Astrocyte of the cerebellum (primary cell): ENCODE measurements around the gene CCER1.

Source experiments
- DNase-seq: peaks from one replicate; pipeline ENCODE4 v3.0.0-alpha.2; 2011; ENCODE audit warnings: low read depth
- H3K4me3 ChIP-seq: 2 replicates; pipeline ENCODE4 v1.5.1; 2011; ENCODE audit warnings: mild to moderate bottlenecking, low read depth, low read length, moderate library complexity
- in situ Hi-C: cut with HindIII; loops from 2 replicates; pipeline ENCODE4 v1.10.0; 2017; ENCODE audit warnings: low sequenced_read_pairs
- TF ChIP-seq, protein P1 (sequence below): IDR thresholded peaks from 2 replicates; pipeline ENCODE4 v1.5.1; 2012; ENCODE audit warnings: low read length, low read depth, moderate library complexity, mild to moderate bottlenecking; ENCODE audit errors: missing control alignments

Gene CCER1

GRCh38 chr12:90938451-90938850, 16.5 kb downstream of the CCER1 start:
- no peak overlapping the region for H3K4me3 ChIP-seq
- TF ChIP-seq, protein P1, sequence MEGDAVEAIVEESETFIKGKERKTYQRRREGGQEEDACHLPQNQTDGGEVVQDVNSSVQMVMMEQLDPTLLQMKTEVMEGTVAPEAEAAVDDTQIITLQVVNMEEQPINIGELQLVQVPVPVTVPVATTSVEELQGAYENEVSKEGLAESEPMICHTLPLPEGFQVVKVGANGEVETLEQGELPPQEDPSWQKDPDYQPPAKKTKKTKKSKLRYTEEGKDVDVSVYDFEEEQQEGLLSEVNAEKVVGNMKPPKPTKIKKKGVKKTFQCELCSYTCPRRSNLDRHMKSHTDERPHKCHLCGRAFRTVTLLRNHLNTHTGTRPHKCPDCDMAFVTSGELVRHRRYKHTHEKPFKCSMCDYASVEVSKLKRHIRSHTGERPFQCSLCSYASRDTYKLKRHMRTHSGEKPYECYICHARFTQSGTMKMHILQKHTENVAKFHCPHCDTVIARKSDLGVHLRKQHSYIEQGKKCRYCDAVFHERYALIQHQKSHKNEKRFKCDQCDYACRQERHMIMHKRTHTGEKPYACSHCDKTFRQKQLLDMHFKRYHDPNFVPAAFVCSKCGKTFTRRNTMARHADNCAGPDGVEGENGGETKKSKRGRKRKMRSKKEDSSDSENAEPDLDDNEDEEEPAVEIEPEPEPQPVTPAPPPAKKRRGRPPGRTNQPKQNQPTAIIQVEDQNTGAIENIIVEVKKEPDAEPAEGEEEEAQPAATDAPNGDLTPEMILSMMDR: no peak
- no peak for DNase-seq

DNA sequence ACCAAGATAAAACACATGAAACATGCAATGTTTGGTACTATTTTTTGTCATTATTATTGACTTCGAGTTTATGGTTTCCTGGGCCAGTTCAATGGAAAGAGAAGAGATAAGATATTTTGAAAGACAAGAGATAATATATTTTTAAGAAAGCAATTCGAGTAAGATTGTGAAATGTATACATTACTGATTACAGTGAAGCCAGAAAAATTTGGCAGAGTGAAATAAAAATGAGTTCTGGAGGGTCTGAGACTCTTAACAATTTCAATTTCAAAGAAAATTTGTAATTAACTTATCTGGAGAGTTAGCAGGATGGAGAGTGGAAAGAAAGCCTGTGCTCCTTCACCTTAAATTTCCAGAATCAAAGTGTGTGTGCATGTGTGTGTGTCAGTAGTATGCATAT, 17.3 kb downstream of the CCER1 start:
- no peak overlapping the region for H3K4me3 ChIP-seq
- in situ Hi-C loops: no loop called here
- TF ChIP-seq, protein P1: no peak
- DNase-seq: no peak

More at GRCh38 chr12:90938451-90938850, 16.5 kb downstream of the CCER1 start:
- in situ Hi-C loops: no loop called here

DNA sequence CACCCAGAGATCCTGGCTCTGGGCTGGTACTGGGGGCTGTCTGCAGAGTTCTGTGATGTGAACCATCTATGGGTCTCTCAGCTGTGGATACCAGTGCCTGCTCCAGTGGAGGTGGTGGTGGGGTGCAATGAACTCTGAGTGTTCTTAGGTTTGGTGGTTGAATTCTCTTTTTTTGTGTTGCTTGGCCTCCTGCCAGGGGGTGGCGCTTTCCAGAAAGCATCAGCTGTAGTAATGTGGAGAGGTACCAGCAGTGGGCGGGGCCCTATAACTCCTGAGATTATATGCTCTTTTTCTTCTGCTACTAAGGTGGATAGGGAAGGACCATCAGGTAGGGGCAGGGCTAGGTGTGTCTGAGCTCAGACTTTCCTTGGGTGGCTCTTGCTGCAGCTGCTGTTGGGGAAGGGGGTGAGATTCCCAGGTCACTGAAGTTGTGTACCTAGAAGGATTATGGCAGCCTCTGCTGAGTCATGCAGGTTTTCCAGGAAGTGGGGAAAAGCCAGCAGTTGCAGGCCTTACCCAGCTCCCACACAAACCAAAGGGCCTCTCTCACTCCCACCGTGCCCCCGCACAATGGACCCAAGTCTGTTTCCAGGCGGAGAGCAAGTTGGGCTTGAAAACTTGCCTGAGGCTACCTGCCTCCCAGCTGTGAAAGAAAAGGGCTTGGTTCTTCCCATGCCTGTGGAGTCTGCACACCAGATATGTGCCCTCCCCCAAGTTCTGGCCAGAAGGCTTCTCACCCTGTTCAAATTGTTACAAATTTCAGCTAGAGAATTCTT, 18.6 kb downstream of the CCER1 start:
- in situ Hi-C loops: no loop called here
- no peak for DNase-seq
- TF ChIP-seq, protein P1: no peak
- no peak overlapping the region for H3K4me3 ChIP-seq

GRCh38 chr12:90925562-90925961, 29.4 kb downstream of the CCER1 start:
- in situ Hi-C loops: no loop called here
- H3K4me3 ChIP-seq: no peak overlapping the region
- no peak for DNase-seq
- TF ChIP-seq, protein P1: no peak

- TF ChIP-seq, protein P1: no peak
- no peak for DNase-seq
- in situ Hi-C loops: no loop called here
- no peak overlapping the region for H3K4me3 ChIP-seq
Measured at GRCh38 chr12:90924406-90924805, 30.6 kb downstream of the CCER1 start.

GRCh38 chr12:90922145-90922627, 32.8 kb downstream of the CCER1 start:
- TF ChIP-seq, protein P1: no peak
- no peak for DNase-seq
- in situ Hi-C loops: no loop called here
- no peak overlapping the region for H3K4me3 ChIP-seq
